OCI-LY3 (cell line): ENCODE measurements around the gene TGFB3.

Experiments used
- CTCF ChIP-seq: fragments of 200-600, 300-600 bp; sonication (generic); IDR thresholded peaks from 2 replicates; pipeline ENCODE4 v1.5.1; 2014; ENCODE audit warnings: antibody characterized with exemption, low read length, low read depth
- EZH2phosphoT487 ChIP-seq: fragments of 200-600 bp; shearing (Covaris generic); IDR thresholded peaks from 2 replicates; pipeline ENCODE4 v1.6.1; 2018; ENCODE audit warnings: antibody characterized with exemption, mixed run types, low read depth

DNA sequence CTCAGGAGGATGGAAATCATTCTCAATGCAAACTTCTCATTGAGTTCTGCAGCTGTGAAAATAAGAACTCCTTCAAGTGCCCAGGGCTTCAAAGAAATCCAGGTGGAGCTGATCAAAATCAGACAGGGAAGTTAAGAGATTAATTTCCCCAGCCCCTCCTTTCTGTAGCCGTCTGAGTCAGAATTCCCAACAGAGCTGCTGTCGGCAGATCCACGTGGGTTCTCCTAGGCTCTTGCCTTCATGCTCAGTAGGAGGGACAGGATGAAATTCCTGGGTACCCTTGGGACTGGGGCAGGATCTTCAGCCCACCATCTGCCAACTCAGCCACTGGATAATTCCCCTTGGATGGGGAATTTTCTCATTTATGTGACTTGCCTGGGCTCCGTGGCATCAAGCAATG is 13.3 kb downstream of the TGFB3 start:
- no peak for TF ChIP-seq CTCF
- TF ChIP-seq EZH2phosphoT487 = no peak
